Natural killer cell (primary cell): Measurements from ENCODE around the gene TRUB2. TPM values are rescaled to one million over a fixed set of nuclear protein-coding genes. Genes with fewer than 3 reads are reported as not detected.

Source experiments
- ATAC-seq, 3 donors: fragments of 150-1000 bp in 2 of 3; fragments of 200-7000 bp in 1 of 3; cut with Tn5 transposase; 1 replicate in 1 of 3; 2 replicates in 2 of 3; pipeline ENCODE4 v1.10.0; 2021; ENCODE audit warnings: mild to moderate bottlenecking in 2 of 3, moderate library complexity in 2 of 3
- DNase-seq, 2 donors: peaks; one replicate each; pipeline versions ENCODE4 v3.0.0 to v3.0.0-alpha.2; 2013 to 2021; ENCODE audit warnings: mixed read lengths in 1 of 2
- H3K27ac ChIP-seq: one replicate; pipeline ENCODE4 v1.5.1; 2013; ENCODE audit warnings: mild to moderate bottlenecking, low read length
- H3K27me3 ChIP-seq: one replicate; pipeline ENCODE4 v1.6.1; 2013; ENCODE audit warnings: low read length; ENCODE audit not compliant: control insufficient read depth, insufficient read depth
- H3K36me3 ChIP-seq: one replicate; pipeline ENCODE4 v1.6.1; 2013; ENCODE audit warnings: low read length; ENCODE audit not compliant: control insufficient read depth, insufficient read depth
- H3K4me1 ChIP-seq: one replicate; pipeline ENCODE4 v1.6.1; 2013; ENCODE audit warnings: low read length; ENCODE audit not compliant: control insufficient read depth, insufficient read depth
- H3K4me3 ChIP-seq: one replicate; pipeline ENCODE4 v1.5.1; 2013; ENCODE audit warnings: low read length
- H3K9me3 ChIP-seq: one replicate; pipeline ENCODE4 v1.6.1; 2013; ENCODE audit warnings: low read length; ENCODE audit not compliant: control insufficient read depth, insufficient read depth
- H3K27ac Mint-ChIP-seq, 2 donors: one replicate each; pipeline ENCODE4 v1.8.0; 2022; ENCODE audit warnings: mild to moderate bottlenecking in 2 of 2, mixed read lengths in 2 of 2, moderate library complexity in 1 of 2
- H3K27me3 Mint-ChIP-seq, 2 donors: one replicate each; pipeline ENCODE4 v1.8.0; 2022; ENCODE audit warnings: low read depth in 2 of 2, mixed read lengths in 2 of 2
- H3K36me3 Mint-ChIP-seq: one replicate; pipeline ENCODE4 v1.8.0; 2022; ENCODE audit warnings: mixed read lengths
- H3K4me1 Mint-ChIP-seq, 2 donors: one replicate each; pipeline ENCODE4 v1.8.0; 2022; ENCODE audit warnings: mixed read lengths in 2 of 2
- H3K4me3 Mint-ChIP-seq: one replicate; pipeline ENCODE4 v1.8.0; 2022; ENCODE audit warnings: mild to moderate bottlenecking, moderate library complexity, mixed read lengths
- H3K9me3 Mint-ChIP-seq, 2 donors: one replicate each; pipeline ENCODE4 v1.8.0; 2022; ENCODE audit warnings: mixed read lengths in 2 of 2
- CTCF ChIP-seq: fragments of 200-600 bp; IDR thresholded peaks from one replicate; pipeline ENCODE4 v1.8.0; 2022; ENCODE audit warnings: antibody characterized with exemption
- WGBS: methylation state at CpG from one replicate; pipeline ENCODE4 v1.1.7; 2013; ENCODE audit warnings: missing lambda C conversion rate; ENCODE audit not compliant: insufficient coverage; 5-methylcytosine and 5-hydroxymethylcytosine counted together
- intact Hi-C: fragments of 100-400 bp; cut with micrococcal nuclease; formaldehyde crosslinking; loops from one replicate; pipeline ENCODE4 v1.14.2; 2022
- total RNA-seq, 4 donors: library from RNA; stranded (reverse); fragments of 120-200 nt in 1 of 4; gene quantifications; one replicate each; pipeline versions ENCODE4 v1.2.3 to v1.2.4, GENCODE V29; 2013 to 2022

The TRUB2 gene
- total RNA-seq, 3 donors from 2014 or later (not counting 1 experiment from before 2014, with no cell fraction given): 8.8 to 12.0 (median 11.3) TPM

- Mint-ChIP-seq H3K36me3 (no peaks in the 10 kb centered on the region), H3K9me3 (no peaks in the 10 kb centered on the region), H3K4me3 (no peak overlapping the region), H3K27me3 (no peaks in the 10 kb centered on the region), H3K27ac (no peak overlapping the region), H3K4me1 (no peaks in the 10 kb centered on the region)
- no peak for TF ChIP-seq CTCF
- ATAC-seq: no peak
- Histone ChIP-seq H3K27me3 (no peaks in the 10 kb centered on the region), H3K4me1 (peaks cover 5% of the 10 kb centered on the region), H3K36me3 (peaks cover 4% of the 10 kb centered on the region), H3K9me3 (no peaks in the 10 kb centered on the region), H3K27ac (no peak overlapping the region), H3K4me3 (no peak overlapping the region)
- DNase-seq: no peak
- intact Hi-C loops: no loop called here
- WGBS: 92% methylated on average over 7 of the region's 7 CpGs
Observed at GRCh38 chr9:128335161-128335560, 12.9 kb upstream of the TRUB2 start.

- TF ChIP-seq CTCF: no peak
- Mint-ChIP-seq H3K27ac (no peak overlapping the region), H3K4me1 (no peaks in the 10 kb centered on the region), H3K9me3 (no peaks in the 10 kb centered on the region), H3K4me3 (no peak overlapping the region), H3K36me3 (no peaks in the 10 kb centered on the region), H3K27me3 (no peaks in the 10 kb centered on the region)
- no peaks in the 10 kb centered on the region for H3K9me3 ChIP-seq
- peaks cover 4% of the 10 kb centered on the region for H3K36me3 ChIP-seq
- H3K4me1 ChIP-seq: no peaks in the 10 kb centered on the region
- no peak overlapping the region for H3K4me3 ChIP-seq
- H3K27ac ChIP-seq: no peak overlapping the region
- DNase-seq (no peak), ATAC-seq (no peak)
- 92% methylated on average over 11 of the region's 11 CpGs for WGBS
- intact Hi-C loops: no loop called here
- H3K27me3 ChIP-seq: no peaks in the 10 kb centered on the region
Observed at GRCh38 chr9:128333451-128333869, 11.2 kb upstream of the TRUB2 start.

- intact Hi-C loops: loop anchor here (10.0 kb wide), 1 partner anchor 131 kb away; the partner anchor contains the start of gene CIZ1
- peaks cover 13% of the 10 kb centered on the region for H3K36me3 ChIP-seq
- TF ChIP-seq CTCF: no peak
- Mint-ChIP-seq H3K9me3 (no peaks in the 10 kb centered on the region), H3K4me1 (peaks cover 19 to 24% of the 10 kb centered on the region in 2 donors), H3K36me3 (no peaks in the 10 kb centered on the region), H3K27ac (no peak overlapping the region), H3K4me3 (no peak overlapping the region), H3K27me3 (no peaks in the 10 kb centered on the region)
- WGBS: 92% methylated on average over 13 of the region's 13 CpGs
- no peak overlapping the region for H3K4me3 ChIP-seq
- no peaks in the 10 kb centered on the region for H3K9me3 ChIP-seq
- H3K4me1 ChIP-seq: peaks cover 28% of the 10 kb centered on the region
- no peak overlapping the region for H3K27ac ChIP-seq
- ATAC-seq: no peak
- DNase-seq: no peak
- H3K27me3 ChIP-seq: no peaks in the 10 kb centered on the region
Observed at GRCh38 chr9:128325629-128326028, 3.4 kb upstream of the TRUB2 start.

- Mint-ChIP-seq H3K4me3 (peak overlapping the region; percentile 35), H3K36me3 (no peaks in the 10 kb centered on the region), H3K4me1 (peaks cover 19 to 24% of the 10 kb centered on the region in 2 donors), H3K9me3 (no peaks in the 10 kb centered on the region), H3K27ac (no peak overlapping the region), H3K27me3 (no peaks in the 10 kb centered on the region)
- intact Hi-C loops: loop anchor here (5.0 to 10.0 kb wide), 2 partner anchors 47 to 130 kb away; partner anchors contain the start of genes CIZ1, GOLGA2 and SWI5
- WGBS: no CpG with 5 or more reads among the region's 1 CpG
- ATAC-seq (no peak), DNase-seq (no peak)
- Histone ChIP-seq H3K4me1 (peaks cover 28% of the 10 kb centered on the region), H3K9me3 (no peaks in the 10 kb centered on the region), H3K36me3 (peaks cover 13% of the 10 kb centered on the region), H3K27ac (no peak overlapping the region), H3K27me3 (no peaks in the 10 kb centered on the region), H3K4me3 (no peak overlapping the region)
- TF ChIP-seq CTCF: no peak
Observed at GRCh38 chr9:128324401-128324800, 2.2 kb upstream of the TRUB2 start.
